Medulla oblongata (tissue), 1 donor: ENCODE results near the gene COPG2.
"Not testable (repeated sequence)": the region's sequence is repeated elsewhere in the genome, so short reads cannot be mapped to it uniquely, and the experiment has no call there.

Experiments
- DNase-seq: peaks from one replicate; pipeline ENCODE4 v3.0.0-alpha.2; 2015; ENCODE audit errors: extremely low spot score

COPG2 gene

GRCh38 chr7:130566168-130566897 lies 102.2 kb downstream of the COPG2 start:
- DNase-seq, result no peak

- no peak for DNase-seq
Measured at GRCh38 chr7:130560972-130561371, 107.6 kb downstream of the COPG2 start.

GRCh38 chr7:130559184-130559583 lies 109.4 kb downstream of the COPG2 start:
- no peak for DNase-seq

GRCh38 chr7:130554481-130554880 lies 114.1 kb downstream of the COPG2 start:
- DNase-seq, result peak; percentile 20

GRCh38 chr7:130553398-130554029 lies 115.0 kb downstream of the COPG2 start:
- no peak for DNase-seq

- DNase-seq, result no peak
Measured at GRCh38 chr7:130544356-130544755, 124.2 kb downstream of the COPG2 start.

- DNase-seq, result no peak
Measured at GRCh38 chr7:130543487-130544010, 125.0 kb downstream of the COPG2 start.

- not testable (repeated sequence) for DNase-seq
Measured at GRCh38 chr7:130542297-130542696, 126.3 kb downstream of the COPG2 start.

GRCh38 chr7:130541287-130541686 lies 127.3 kb downstream of the COPG2 start:
- not testable (repeated sequence) for DNase-seq

- DNase-seq, result not testable (repeated sequence)
Measured at GRCh38 chr7:130537894-130538293, 130.7 kb downstream of the COPG2 start.

- DNase-seq, result no peak
Measured at GRCh38 chr7:130529417-130529816, 139.1 kb downstream of the COPG2 start.

GRCh38 chr7:130527752-130528355 lies 140.7 kb downstream of the COPG2 start:
- not testable (repeated sequence) for DNase-seq

- DNase-seq, result no peak
Measured at GRCh38 chr7:130524628-130525027, 143.9 kb downstream of the COPG2 start.

- DNase-seq, result not testable (repeated sequence)
Measured at GRCh38 chr7:130523519-130524125, 144.9 kb downstream of the COPG2 start.

GRCh38 chr7:130521258-130521951 lies 147.1 kb downstream of the COPG2 start:
- no peak for DNase-seq

GRCh38 chr7:130515315-130516040 lies 153.1 kb downstream of the COPG2 start:
- DNase-seq, result no peak

- no peak for DNase-seq
Measured at GRCh38 chr7:130513447-130513846, 155.1 kb downstream of the COPG2 start.

- not testable (repeated sequence) for DNase-seq
Measured at GRCh38 chr7:130512038-130512437, 156.5 kb downstream of the COPG2 start.

- DNase-seq, result no peak
Measured at GRCh38 chr7:130506358-130506757, 162.2 kb downstream of the COPG2 start.

- no peak for DNase-seq
Measured at GRCh38 chr7:130505753-130506152, 162.8 kb downstream of the COPG2 start.

GRCh38 chr7:130500910-130501309 lies 167.6 kb downstream of the COPG2 start:
- DNase-seq, result no peak
